ENCODE data around the gene ASB2. TPM values are rescaled to one million over a fixed set of nuclear protein-coding genes. Genes with fewer than 3 reads are reported as not detected.

The ASB2 gene
- total and polyA plus RNA-seq, 2 of the 13 experiments (the other 11 are each of a cell fraction or from before 2014, with no cell fraction given) = 0.82 to 4.1 TPM

DNA sequence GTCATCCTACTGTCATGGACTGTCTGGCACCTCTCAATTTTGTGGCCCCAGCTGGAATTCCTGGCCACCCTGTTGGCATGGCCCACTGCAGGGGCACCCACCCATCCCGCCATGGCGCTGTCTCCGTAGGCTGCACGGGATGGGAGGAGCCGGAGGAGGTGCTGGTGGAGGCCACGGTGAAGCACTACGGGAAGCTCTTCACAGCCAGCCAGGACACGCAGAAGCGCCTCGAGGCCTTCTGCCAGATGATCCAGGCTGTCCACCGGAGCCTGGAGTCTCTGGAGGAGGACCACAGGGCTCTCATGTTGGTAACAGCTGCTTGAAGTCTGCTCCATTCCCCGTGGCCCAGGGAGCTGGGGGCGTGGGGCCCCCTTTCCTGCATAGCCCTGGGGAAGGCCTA lies 24.6 kb upstream of the ASB2 start:
- no TSS peak for BruUV-seq (replicated peaks)
- ChIA-PET POLR2A (interaction anchor here (1.1 to 1.8 kb wide), 4 partner anchors 21 to 61 kb away, joined by 3 to 7 read pairs (median 5); no protein-coding TSS in a partner anchor), CTCF (ENCODE audit: low intra/inter-chr PET ratio, low total read pairs) (interaction anchor here (0.8 to 1.5 kb wide), 4 partner anchors 16 to 62 kb away, joined by 3 to 17 read pairs (median 8); no protein-coding TSS in a partner anchor)
- H3K4me1 ChIP-seq (ENCODE audit: insufficient read depth, low read length) = peaks cover 76% of the 10 kb centered on the region
- no peak overlapping the region for H3K9ac ChIP-seq (ENCODE audit: insufficient read depth, low read depth, low read length)
- peaks cover 0 to 20% of the 10 kb centered on the region in 2 experiments; a peak in 4 of 5 replicates for H3K27me3 ChIP-seq (ENCODE audit: control insufficient read depth in 1 of 2, insufficient read depth in 2 of 2, low read length in 2 of 2)
- FAIRE-seq = no peak
- in situ Hi-C loops (cut with HindIII; ENCODE audit: extremely low pct_ligation_motif_present, low pct_unique_long_range_greater_than_20kb) = loop anchor here (5.0 kb wide), 1 partner anchor 59 kb away; no protein-coding TSS in a partner anchor
- intact Hi-C loops (cut with micrococcal nuclease; ENCODE audit: unreplicated experiment) = loop anchor here (1.0 kb wide), 2 partner anchors 16 to 60 kb away; no protein-coding TSS in a partner anchor
- ATAC-seq = no peak; the same call in 2 of the 3 replicates
- H3K4me2 ChIP-seq (ENCODE audit: low read depth, low read length) = peak overlapping the region; percentile 55
- H4K20me1 ChIP-seq (ENCODE audit: insufficient read depth, low read length) = no peaks in the 10 kb centered on the region
- no peak overlapping the region for H3K27ac ChIP-seq (ENCODE audit: extremely low read length, insufficient read depth, low read length)
- H3K9me3 ChIP-seq (ENCODE audit: low read length) = no peaks in the 10 kb centered on the region
- no CpG with 5 or more reads among the region's 13 CpGs for WGBS (ENCODE audit: low lambda C conversion rate)
- H3K79me2 ChIP-seq (ENCODE audit: insufficient read depth, low read length) = no peaks in the 10 kb centered on the region
- TF ChIP-seq ZNF331 (CRISPR knock-in tag; IDR thresholded peaks at IDR 0.05) (no peak), HNRNPLL (IDR thresholded peaks at IDR 0.05; ENCODE audit: low read depth, low read length, poor library complexity, severe bottlenecking) (peak; percentile 94), PHF20 (CRISPR knock-in tag; IDR thresholded peaks at IDR 0.05) (0 out of 2 replicates have a peak, but pooled peaks have one; percentile 33)
- H3K4me3 ChIP-seq (replicated peaks in 1 of 3; ENCODE audit: insufficient read depth in 1 of 3, low read depth in 2 of 3, low read length in 3 of 3) = peak overlapping the region in 1 of 3 experiments; percentile 54; a peak in 1 of 6 replicates
- DNase-seq (ENCODE audit: low spot score) = no peak
- H3K36me3 ChIP-seq (replicated peaks in 1 of 2; ENCODE audit: control insufficient read depth in 1 of 2, insufficient read depth in 2 of 2, low read length in 2 of 2) = no peaks in the 10 kb centered on the region
- no peak overlapping the region for H2AFZ ChIP-seq (ENCODE audit: low read length)

DNA sequence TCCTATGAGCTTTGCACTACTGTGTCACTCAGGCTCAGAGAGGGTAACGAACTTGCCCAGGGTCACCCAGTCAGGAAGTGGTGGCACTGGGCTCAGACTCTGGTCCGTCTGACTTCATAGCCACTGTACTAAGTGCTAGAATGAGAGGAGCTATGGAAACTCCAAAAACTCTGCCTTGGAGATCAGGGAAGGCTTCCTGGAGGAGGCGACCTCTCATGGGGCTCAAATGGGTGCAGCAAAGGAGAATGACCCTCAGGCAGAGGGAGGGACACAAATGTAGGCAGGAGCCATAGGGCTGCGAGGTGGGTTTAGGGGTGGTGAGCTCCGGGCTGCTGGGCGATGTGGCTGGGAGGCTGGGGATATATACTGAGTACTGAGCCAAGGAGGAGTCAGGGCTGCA lies 23.9 kb upstream of the ASB2 start:
- no peaks in the 10 kb centered on the region for H3K36me3 ChIP-seq (replicated peaks in 1 of 2; ENCODE audit: control insufficient read depth in 1 of 2, insufficient read depth in 2 of 2, low read length in 2 of 2)
- WGBS (ENCODE audit: low lambda C conversion rate) = 39% methylated on average over 6 of the region's 6 CpGs
- no peak overlapping the region for H3K9ac ChIP-seq (ENCODE audit: insufficient read depth, low read depth, low read length)
- no peak overlapping the region for H2AFZ ChIP-seq (ENCODE audit: low read length)
- TF ChIP-seq LCORL (IDR thresholded peaks at IDR 0.05) = no peak
- TF ChIP-seq LCORL (CRISPR knock-in tag; IDR thresholded peaks at IDR 0.05) = no peak
- peak; percentile 64 for TF ChIP-seq ZFP36 (IDR thresholded peaks at IDR 0.05; ENCODE audit: borderline replicate concordance, low read depth, low read length, partially characterized antibody)
- TF ChIP-seq AGO2 (optimal IDR thresholded peaks at IDR 0.05; ENCODE audit: low read depth, low read length) = no peak
- TF ChIP-seq ZNF260 (CRISPR knock-in tag; IDR thresholded peaks at IDR 0.05; ENCODE audit: borderline replicate concordance, low read depth) = no peak
- no peak overlapping the region for H3K4me3 ChIP-seq (replicated peaks in 1 of 3; ENCODE audit: insufficient read depth in 1 of 3, low read depth in 2 of 3, low read length in 3 of 3)
- H3K4me2 ChIP-seq (ENCODE audit: low read depth, low read length) = no peak overlapping the region
- no peaks in the 10 kb centered on the region for H4K20me1 ChIP-seq (ENCODE audit: insufficient read depth, low read length)
- peaks cover 0 to 28% of the 10 kb centered on the region in 2 experiments; a peak in 4 of 5 replicates for H3K27me3 ChIP-seq (ENCODE audit: control insufficient read depth in 1 of 2, insufficient read depth in 2 of 2, low read length in 2 of 2)
- ChIA-PET POLR2A (interaction anchor here (0.7 to 1.8 kb wide), 5 partner anchors 21 to 293 kb away, joined by 3 to 7 read pairs (median 5); partner anchors contain the start of gene SERPINA10), CTCF (ENCODE audit: low intra/inter-chr PET ratio, low total read pairs) (interaction anchor here (1.5 kb wide), 1 partner anchor 60 kb away, joined by 4 read pairs; no protein-coding TSS in a partner anchor)
- in situ Hi-C loops (cut with HindIII; ENCODE audit: extremely low pct_ligation_motif_present, low pct_unique_long_range_greater_than_20kb) (loop anchor here (5.0 kb wide), 1 partner anchor 58 kb away; no protein-coding TSS in a partner anchor), intact Hi-C loops (cut with micrococcal nuclease; ENCODE audit: unreplicated experiment) (no loop called here)
- H3K4me1 ChIP-seq (ENCODE audit: insufficient read depth, low read length) = peaks cover 79% of the 10 kb centered on the region
- no TSS peak for BruUV-seq (replicated peaks)
- no peaks in the 10 kb centered on the region for H3K9me3 ChIP-seq (ENCODE audit: low read length)
- FAIRE-seq (no peak), DNase-seq (ENCODE audit: low spot score) (no peak), ATAC-seq (no peak)
- no peaks in the 10 kb centered on the region for H3K79me2 ChIP-seq (ENCODE audit: insufficient read depth, low read length)
- no peak overlapping the region for H3K27ac ChIP-seq (ENCODE audit: extremely low read length, insufficient read depth, low read length)
